K562 (cell line): ENCODE results near the gene AGMO. TPM values are rescaled to one million over a fixed set of nuclear protein-coding genes. Genes with fewer than 3 reads are reported as not detected.

Source experiments
- ATAC-seq: fragments of 200-7000 bp; cut with Tn5 transposase; 3 replicates; pipeline ENCODE4 v1.9.1; 2020; ENCODE audit warnings: moderate library complexity
- BruUV-seq: library from RNA; stranded (reverse); fragments of 400-500 nt; replicated peaks from 2 replicates; lab custom pipeline; 2021; lab: Mats Ljungman, UMichigan
- CTCF ChIA-PET: fragments of 300-600 bp; formaldehyde crosslinking; extraction: SDS; loops from one replicate; lab custom pipeline; 2021; ENCODE audit warnings: low intra/inter-chr PET ratio; lab: Yijun Ruan, JAX
- POLR2A ChIA-PET: fragments of 300-600, 350-650 bp; sonication (Branson Sonifier 250); formaldehyde crosslinking; extraction: SDS; loops from one replicate; lab custom pipeline; 2021; ENCODE audit warnings: antibody characterized with exemption, inconsistent platforms; lab: Yijun Ruan, JAX
- DNase-seq, 4 experiments: peaks; one replicate each; pipeline versions ENCODE4 v3.0.0 to v3.0.0-alpha.2; 2011 to 2018; ENCODE audit warnings: low spot score in 3 of 4, mixed read lengths in 3 of 4; ENCODE audit errors: extremely low read depth in 1 of 4
- FAIRE-seq: peaks from 2 replicates; lab custom pipeline; 2011; peaks lifted over from hg19 to GRCh38; lab: Jason Lieb, UNC
- H2AFZ ChIP-seq: 2 replicates; pipeline ENCODE4 v1.6.0; 2011; ENCODE audit warnings: low read depth, low read length, control low read depth, inconsistent platforms
- H3K27ac ChIP-seq: fragments of 200-600 bp; 3 replicates; pipeline ENCODE4 v1.8.0; 2011; ENCODE audit warnings: low read depth, mild to moderate bottlenecking, control low read depth, inconsistent platforms, low read length, moderate library complexity, mixed read lengths; ENCODE audit errors: extremely low read depth
- H3K27me3 ChIP-seq, 2 experiments: fragments of 300-600 bp in 1 of 2; 2 replicates in 1 of 2; 3 replicates in 1 of 2; pipeline versions ENCODE4 v1.6.0 to v1.8.0; 2011; ENCODE audit warnings: inconsistent platforms in 2 of 2, low read length in 2 of 2, mild to moderate bottlenecking in 1 of 2, mixed read lengths in 1 of 2, moderate library complexity in 1 of 2; ENCODE audit not compliant: control insufficient read depth in 2 of 2, insufficient read depth in 2 of 2
- H3K36me3 ChIP-seq: fragments of 300-600 bp; 3 replicates; pipeline ENCODE4 v1.8.0; 2011; ENCODE audit warnings: mild to moderate bottlenecking, low read length, inconsistent platforms; ENCODE audit not compliant: control insufficient read depth, insufficient read depth
- H3K4me1 ChIP-seq, 2 experiments: fragments of 200-600 bp in 1 of 2; replicated peaks in 1 of 2; 2 replicates in 1 of 2; 3 replicates in 1 of 2; pipeline versions ENCODE4 v1.5.1 to v1.8.0; 2011; ENCODE audit warnings: inconsistent platforms in 2 of 2, low read length in 2 of 2, mild to moderate bottlenecking in 1 of 2, mixed read lengths in 1 of 2, moderate library complexity in 1 of 2; ENCODE audit not compliant: control insufficient read depth in 2 of 2, insufficient read depth in 2 of 2
- H3K4me2 ChIP-seq: 2 replicates; pipeline ENCODE4 v1.6.1; 2011; ENCODE audit warnings: low read length, control low read depth, inconsistent platforms, mixed read lengths; ENCODE audit not compliant: insufficient read depth
- H3K4me3 ChIP-seq: fragments of 200-600 bp; sonication (generic), shearing (Covaris generic); 2 replicates; pipeline ENCODE4 v1.5.1; 2016; ENCODE audit warnings: control low read depth, inconsistent platforms
- H3K79me2 ChIP-seq: fragments of 200-600 bp; 3 replicates; pipeline ENCODE4 v1.8.0; 2011; ENCODE audit warnings: low read length, inconsistent platforms; ENCODE audit not compliant: control insufficient read depth, insufficient read depth
- H3K9ac ChIP-seq, 2 experiments: 2 replicates each; pipeline versions ENCODE4 v1.6.0 to v1.6.1; 2011; ENCODE audit warnings: low read depth in 2 of 2, low read length in 2 of 2, control low read depth in 1 of 2, inconsistent platforms in 1 of 2, mild to moderate bottlenecking in 1 of 2, mixed read lengths in 1 of 2; ENCODE audit not compliant: insufficient read depth in 1 of 2
- H3K9me1 ChIP-seq: one replicate; pipeline ENCODE4 v1.6.0; 2011; ENCODE audit warnings: inconsistent platforms, mild to moderate bottlenecking, low read length, moderate library complexity; ENCODE audit not compliant: control insufficient read depth, insufficient read depth
- H3K9me3 ChIP-seq: replicated peaks from 2 replicates; pipeline ENCODE4 v1.5.1; 2011; ENCODE audit warnings: low read depth, low read length, inconsistent platforms; ENCODE audit not compliant: control insufficient read depth, insufficient read depth
- H4K20me1 ChIP-seq: replicated peaks from 2 replicates; pipeline ENCODE4 v1.6.1; 2011; ENCODE audit warnings: low read length, inconsistent platforms, mixed read lengths; ENCODE audit not compliant: control insufficient read depth, insufficient read depth
- GTF2A2 ChIP-seq: IDR thresholded peaks from 2 replicates; pipeline ENCODE4 v1.6.1; 2016; ENCODE audit warnings: mild to moderate bottlenecking, missing genetic modification characterization, missing compliant biosample characterization
- JUN ChIP-seq, 2 experiments: sonication (generic) in 1 of 2; formaldehyde crosslinking in 1 of 2; IDR thresholded peaks; 2 replicates each; pipeline versions ENCODE4 v1.6.1 to v1.8.0; 2012 to 2022; ENCODE audit warnings: borderline replicate concordance in 2 of 2, mild to moderate bottlenecking in 2 of 2, improper control_type of control experiment in 1 of 2, low read depth in 1 of 2, low read length in 1 of 2, missing genetic modification reagents in 1 of 2
- MCM5 ChIP-seq: fragments of 450-650 bp; IDR thresholded peaks from 2 replicates; pipeline ENCODE4 v1.6.1; 2016; ENCODE audit warnings: low read depth
- NR0B1 ChIP-seq: fragments of 450-650 bp; IDR thresholded peaks from one replicate; pipeline ENCODE4 v1.6.1; 2018; ENCODE audit warnings: mild to moderate bottlenecking, moderate library complexity; ENCODE audit not compliant: partially characterized antibody
- POLR2B ChIP-seq: fragments of 450-650 bp; IDR thresholded peaks from 2 replicates; pipeline ENCODE4 v1.6.1; 2018; ENCODE audit warnings: low read depth; ENCODE audit not compliant: partially characterized antibody
- RBM14 ChIP-seq: fragments of 200-400 bp; formaldehyde crosslinking; IDR thresholded peaks from 2 replicates; pipeline ENCODE4 v1.6.1; 2018; ENCODE audit warnings: low read depth, mild to moderate bottlenecking, low read length, moderate library complexity, borderline replicate concordance; ENCODE audit not compliant: insufficient read depth
- RBM34 ChIP-seq: fragments of 200-400 bp; formaldehyde crosslinking; IDR thresholded peaks from 2 replicates; pipeline ENCODE4 v1.6.1; 2018; ENCODE audit warnings: low read length, borderline replicate concordance; ENCODE audit not compliant: insufficient read depth
- SIN3B ChIP-seq: fragments of 450-650 bp; IDR thresholded peaks from 2 replicates; pipeline ENCODE4 v1.6.1; 2017; ENCODE audit warnings: low read depth, mild to moderate bottlenecking, moderate library complexity
- SRSF3 ChIP-seq: fragments of 200-400 bp; formaldehyde crosslinking; IDR thresholded peaks from 2 replicates; pipeline ENCODE4 v1.6.1; 2016; ENCODE audit warnings: mild to moderate bottlenecking, low read length, moderate library complexity; ENCODE audit not compliant: insufficient read depth
- ZEB2 ChIP-seq: fragments of 450-650 bp; IDR thresholded peaks from 2 replicates; pipeline ENCODE4 v1.6.1; 2016
- ZNF324 ChIP-seq: fragments of 250-450 bp; sonication (Bioruptor Pico); IDR thresholded peaks from 2 replicates; pipeline ENCODE4 v1.4.0; 2020; ENCODE audit warnings: mild to moderate bottlenecking
- ZNF41 ChIP-seq: fragments of 250-450 bp; sonication (Bioruptor Pico); conservative IDR thresholded peaks from 2 replicates; pipeline ENCODE4 v1.4.0; 2020; ENCODE audit warnings: mild to moderate bottlenecking
- ZNF644 ChIP-seq: fragments of 200-800 bp; sonication (Bioruptor generic); IDR thresholded peaks from 2 replicates; pipeline ENCODE4 v1.6.1; 2016; ENCODE audit warnings: low read depth, missing genetic modification characterization, missing compliant biosample characterization
- WGBS: fragments of 100-300 bp; shearing (Covaris generic); methylation state at CpG from one replicate; pipeline ENCODE4 v1.1.6; 2016; ENCODE audit warnings: low coverage, mixed read lengths; ENCODE audit not compliant: insufficient coverage; ENCODE audit errors: missing lambda C conversion rate; 5-methylcytosine and 5-hydroxymethylcytosine counted together
- in situ Hi-C: fragments of 300-500 bp; cut with MboI; formaldehyde crosslinking; loops from 4 replicates; pipeline ENCODE4 v1.15.0; 2018; ENCODE audit warnings: inconsistent platforms, mixed read lengths
- intact Hi-C: fragments of 100-400 bp; cut with micrococcal nuclease; formaldehyde crosslinking; loops from 2 replicates; pipeline ENCODE4 v1.14.2; 2022
- polyA plus RNA-seq, 8 experiments: library from polyadenylated mRNA; depleted of rRNA in 4 of 8; stranded (reverse) in 5 of 8; unstranded in 3 of 8; fragments of >200 nt; fragmentation: Nextera tagmentation in 2 of 8; fragmentation: Illumina TruSeq in 1 of 8; extraction: Ambion mirVana in 2 of 8; extraction: Trizol in 1 of 8; gene quantifications; 2 replicates each; pipeline versions ENCODE4 v1.2.1 to v1.2.3, GENCODE V29; 2011 to 2014; ENCODE audit warnings: inconsistent platforms in 1 of 8, missing spikeins in 1 of 8
- total RNA-seq, 7 experiments: library from RNA; depleted of rRNA in 6 of 7; stranded (reverse); fragments of >200 nt in 6 of 7; fragmentation: Illumina TruSeq in 2 of 7; extraction: Trizol in 2 of 7; gene quantifications; 2 replicates each; pipeline versions ENCODE4 v1.2.1 to v1.2.3, GENCODE V29; 2011 to 2021; ENCODE audit warnings: low replicate concordance in 1 of 7

Gene AGMO
- total and polyA plus RNA-seq, 9 of the 15 experiments (the other 6 are each of a cell fraction or from before 2014, with no cell fraction given), result 0.30 to 1.4 (median 0.69) TPM; not detected in 1

- in situ Hi-C loops (no loop called here), intact Hi-C loops (no loop called here)
- BruUV-seq, result no TSS peak
- Histone ChIP-seq H2AFZ (no peak overlapping the region), H3K4me1 (no peaks in the 10 kb centered on the region), H3K79me2 (no peaks in the 10 kb centered on the region)
- CTCF ChIA-PET, result no interaction called here
- no peak for TF ChIP-seq RBM14
- TF ChIP-seq, all 486 proteins: peak for 0
- H3K27ac ChIP-seq, result no peak overlapping the region
- no peak overlapping the region for H3K4me3 ChIP-seq
- DNase-seq, result no peak
- POLR2A ChIA-PET, result no interaction called here
- H3K4me2 ChIP-seq, result no peak overlapping the region
- H3K9ac ChIP-seq, result no peak overlapping the region
- no peaks in the 10 kb centered on the region for H3K9me1 ChIP-seq
- no peak for ATAC-seq
- no peaks in the 10 kb centered on the region for H3K36me3 ChIP-seq
- H4K20me1 ChIP-seq, result no peaks in the 10 kb centered on the region
- WGBS, result 0% methylated on average over 4 of the region's 4 CpGs
- no peak for FAIRE-seq
- H3K9me3 ChIP-seq, result no peaks in the 10 kb centered on the region
- H3K27me3 ChIP-seq, result no peaks in the 10 kb centered on the region
Measured at GRCh38 chr7:15341817-15342216, 220.0 kb downstream of the AGMO start.

DNA sequence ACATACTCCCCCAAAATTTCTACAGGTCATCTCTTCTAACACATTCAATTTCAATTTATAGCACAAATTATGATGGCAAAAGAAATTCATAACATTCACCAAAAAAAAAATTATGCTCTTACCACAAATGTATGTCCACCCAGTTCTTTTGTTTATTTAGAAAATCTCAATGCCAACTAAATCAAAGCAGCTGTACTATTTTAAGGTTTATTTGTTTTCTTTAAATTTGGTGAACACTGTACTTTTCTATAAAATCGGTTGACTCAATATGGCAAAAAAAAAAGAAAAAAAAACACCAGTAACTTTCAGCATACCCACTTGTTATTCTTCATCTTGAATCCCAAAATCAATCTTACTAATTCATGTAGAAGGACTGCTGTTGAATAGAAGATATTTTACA lies 225.7 kb downstream of the AGMO start:
- Histone ChIP-seq H3K9me3 (no peaks in the 10 kb centered on the region; the same call in 1 of the 2 replicates), H3K36me3 (no peaks in the 10 kb centered on the region), H3K9me1 (no peaks in the 10 kb centered on the region), H3K4me1 (no peaks in the 10 kb centered on the region), H3K27ac (no peak overlapping the region), H3K4me3 (no peak overlapping the region), H3K9ac (no peak overlapping the region), H3K4me2 (no peak overlapping the region), H4K20me1 (no peaks in the 10 kb centered on the region), H2AFZ (no peak overlapping the region), H3K27me3 (no peaks in the 10 kb centered on the region), H3K79me2 (no peaks in the 10 kb centered on the region)
- ATAC-seq (no peak), DNase-seq (no peak), FAIRE-seq (no peak)
- TF ChIP-seq POLR2B (no peak), ZNF41 (CRISPR knock-in tag) (no peak), SIN3B (no peak), ZEB2 (no peak), SRSF3 (no peak), RBM34 (no peak), NR0B1 (no peak), ZNF644 (tag) (no peak), GTF2A2 (tag) (no peak), ZNF324 (no peak), JUN (IDR thresholded peaks at IDR 0.05; ENCODE audit: borderline replicate concordance, low read depth, low read length) (no peak), JUN (CRISPR knock-in tag; IDR thresholded peaks at IDR 0.05; ENCODE audit: borderline replicate concordance) (no peak), MCM5 (no peak)
- POLR2A ChIA-PET, result no interaction called here
- intact Hi-C loops, result no loop called here
- CTCF ChIA-PET, result no interaction called here
- in situ Hi-C loops, result no loop called here
- no TSS peak for BruUV-seq
- 0% methylated on average over 1 of the region's 1 CpG for WGBS
